Erythroblast (primary cell): ENCODE measurements around the gene OSBPL7.

Experiments used
- GATA1 ChIP-seq: IDR thresholded peaks from 2 replicates; pipeline ENCODE4 v1.6.1; 2011; ENCODE audit warnings: low read depth, mild to moderate bottlenecking, control low read depth, low read length, moderate library complexity
- POLR2A ChIP-seq: IDR thresholded peaks from 2 replicates; pipeline ENCODE4 v1.6.1; 2011; ENCODE audit warnings: mild to moderate bottlenecking, low read length

GRCh38 chr17:47838636-47839035 lies 17.0 kb upstream of the OSBPL7 start:
- TF ChIP-seq POLR2A = no peak
- TF ChIP-seq GATA1 = no peak
